ENCODE results near the gene MACROD2.

Gene MACROD2

GRCh38 chr20:15811951-15812350, 1816.6 kb downstream of the MACROD2 start:
- DNase-seq (ENCODE audit: low spot score) (no peak), FAIRE-seq (no peak)

- DNase-seq (ENCODE audit: low spot score), result no peak
- FAIRE-seq, result no peak
These were observed 1817.4 kb downstream of the MACROD2 start for GRCh38 chr20:15812696-15813095.

GRCh38 chr20:15814360-15814759, 1819.0 kb downstream of the MACROD2 start:
- no peak for FAIRE-seq
- DNase-seq (ENCODE audit: low spot score), result no peak

GRCh38 chr20:15814911-15815310, 1819.6 kb downstream of the MACROD2 start:
- FAIRE-seq, result no peak
- peak; percentile 13 for DNase-seq (ENCODE audit: low spot score)

GRCh38 chr20:15817351-15817750, 1822.0 kb downstream of the MACROD2 start:
- FAIRE-seq (no peak), DNase-seq (ENCODE audit: low spot score) (no peak)

DNA sequence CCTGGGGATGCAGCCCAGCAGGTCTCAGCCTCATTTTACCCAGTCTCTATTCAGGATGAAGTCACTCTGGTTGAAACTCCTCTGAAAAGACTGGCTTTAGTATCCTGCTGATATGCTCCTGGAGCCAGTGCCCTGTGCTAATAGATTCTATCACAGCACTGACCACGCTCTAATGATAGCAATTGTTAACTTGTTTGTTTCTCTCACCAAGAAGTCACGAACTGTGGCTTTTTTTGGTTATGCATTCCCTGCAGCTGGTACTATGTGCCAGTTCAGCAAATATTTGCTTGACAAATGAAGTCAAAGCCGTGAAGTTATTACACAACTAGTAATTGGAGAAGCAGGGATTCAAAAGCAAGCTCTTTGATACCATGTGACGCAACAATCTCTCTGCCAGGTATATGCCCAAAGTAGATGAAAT, 1823.3 kb downstream of the MACROD2 start:
- DNase-seq (ENCODE audit: low spot score), result no peak
- FAIRE-seq, result no peak

GRCh38 chr20:15823718-15824117, 1828.4 kb downstream of the MACROD2 start:
- no peak for FAIRE-seq
- no peak for DNase-seq (ENCODE audit: low spot score)

GRCh38 chr20:15827628-15828027, 1832.3 kb downstream of the MACROD2 start:
- FAIRE-seq (no peak), DNase-seq (ENCODE audit: low spot score) (no peak)

- FAIRE-seq (no peak), DNase-seq (ENCODE audit: low spot score) (peak; percentile 11)
These were observed 1835.9 kb downstream of the MACROD2 start for GRCh38 chr20:15831201-15831600.

- FAIRE-seq, result no peak
These were observed 1837.2 kb downstream of the MACROD2 start for GRCh38 chr20:15832512-15832911.

DNA sequence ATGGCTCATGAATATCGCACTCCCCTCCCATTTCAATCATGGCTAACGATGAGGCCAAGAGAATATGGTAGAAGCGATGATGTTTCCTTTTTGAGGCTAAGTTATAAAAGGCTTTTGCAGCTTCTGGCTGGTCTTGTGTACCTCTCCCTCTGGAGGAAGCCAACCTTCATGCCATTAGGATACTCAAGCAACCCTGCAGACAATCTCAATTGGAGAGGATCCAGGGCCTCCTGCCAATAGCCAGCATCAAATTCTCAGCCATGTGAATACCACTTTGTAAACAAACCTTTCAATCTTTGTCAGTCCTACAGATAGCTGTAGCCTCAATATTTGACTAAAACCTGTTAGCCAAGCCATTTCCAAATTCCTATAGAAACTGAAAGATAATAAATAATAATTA, 1839.5 kb downstream of the MACROD2 start:
- FAIRE-seq, result no peak
- DNase-seq (ENCODE audit: low spot score), result peak; percentile 16

More at GRCh38 chr20:15832512-15832911, 1837.2 kb downstream of the MACROD2 start:
- no peak for DNase-seq (ENCODE audit: low spot score)

DNA sequence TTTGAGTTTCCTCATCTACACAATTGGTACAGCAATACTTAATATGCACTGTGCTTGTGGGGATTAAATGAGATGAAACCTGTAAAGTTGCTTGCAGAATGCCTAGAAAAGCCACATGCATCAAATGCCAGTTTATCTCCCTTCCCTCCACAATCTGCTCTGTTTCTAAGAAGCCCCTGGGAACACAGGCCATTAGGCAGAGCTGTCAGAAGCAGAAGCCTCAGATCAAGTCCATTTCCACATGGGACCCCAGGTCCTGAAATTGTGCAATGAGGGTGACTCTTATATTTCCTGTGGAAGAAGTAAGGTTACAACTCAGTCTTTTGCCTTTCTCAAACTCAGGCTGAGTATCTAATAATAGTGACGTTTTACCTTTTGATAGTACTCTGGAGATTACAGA, 1840.5 kb downstream of the MACROD2 start:
- FAIRE-seq (no peak), DNase-seq (ENCODE audit: low spot score) (no peak)

- no peak for FAIRE-seq
- peak; percentile 18 for DNase-seq (ENCODE audit: low spot score)
These were observed 1841.3 kb downstream of the MACROD2 start for GRCh38 chr20:15836634-15837033.

GRCh38 chr20:15837563-15837962, 1842.2 kb downstream of the MACROD2 start:
- no peak for DNase-seq (ENCODE audit: low spot score)
- FAIRE-seq, result no peak

- no peak for DNase-seq (ENCODE audit: low spot score)
- FAIRE-seq, result no peak
These were observed 1843.2 kb downstream of the MACROD2 start for GRCh38 chr20:15838466-15838865.

GRCh38 chr20:15840636-15841301, 1845.5 kb downstream of the MACROD2 start:
- DNase-seq (ENCODE audit: low spot score), result no peak
- no peak for FAIRE-seq

DNA sequence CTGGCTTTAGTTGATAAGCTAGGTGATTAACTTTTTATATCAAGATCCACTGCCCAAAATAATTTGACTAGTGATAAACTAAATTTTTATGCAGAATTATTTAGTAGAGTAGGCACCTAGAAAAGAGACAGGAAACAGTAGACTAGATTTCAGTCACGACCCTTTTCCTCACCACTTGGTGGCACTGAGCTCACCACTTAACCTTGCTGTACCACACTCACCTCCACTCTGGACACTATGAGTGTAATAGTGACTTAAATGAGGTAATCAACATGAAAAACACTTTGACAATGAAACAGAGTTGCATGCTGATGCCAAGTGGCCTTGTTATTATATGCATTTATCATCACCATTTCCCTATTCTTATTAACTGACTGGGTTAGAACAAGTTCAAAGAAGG, 1847.6 kb downstream of the MACROD2 start:
- no peak for FAIRE-seq
- DNase-seq (ENCODE audit: low spot score), result no peak

GRCh38 chr20:15843777-15844176, 1848.5 kb downstream of the MACROD2 start:
- FAIRE-seq, result no peak
- no peak for DNase-seq (ENCODE audit: low spot score)

GRCh38 chr20:15847196-15847784, 1852.0 kb downstream of the MACROD2 start:
- no peak for FAIRE-seq
- DNase-seq (ENCODE audit: low spot score), result no peak

DNA sequence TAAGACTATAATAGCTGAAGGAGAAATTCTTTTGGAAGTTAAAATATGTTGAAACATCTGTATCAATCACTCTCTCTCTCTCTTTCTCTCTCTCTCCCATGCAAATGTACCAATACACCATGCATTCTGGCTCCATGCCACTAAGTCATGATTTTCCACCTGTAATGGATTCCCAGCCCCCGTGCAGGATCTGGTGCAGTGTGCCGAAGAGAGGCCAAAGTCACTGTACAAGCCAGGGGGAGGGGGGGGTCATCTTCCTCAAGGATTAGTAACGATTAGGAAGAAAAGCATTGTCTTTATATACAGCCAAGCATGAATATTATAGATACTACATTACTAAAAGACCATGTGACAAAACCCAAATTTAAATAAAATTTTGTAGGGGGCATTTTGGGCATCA, 1852.8 kb downstream of the MACROD2 start:
- FAIRE-seq, result no peak

DNA sequence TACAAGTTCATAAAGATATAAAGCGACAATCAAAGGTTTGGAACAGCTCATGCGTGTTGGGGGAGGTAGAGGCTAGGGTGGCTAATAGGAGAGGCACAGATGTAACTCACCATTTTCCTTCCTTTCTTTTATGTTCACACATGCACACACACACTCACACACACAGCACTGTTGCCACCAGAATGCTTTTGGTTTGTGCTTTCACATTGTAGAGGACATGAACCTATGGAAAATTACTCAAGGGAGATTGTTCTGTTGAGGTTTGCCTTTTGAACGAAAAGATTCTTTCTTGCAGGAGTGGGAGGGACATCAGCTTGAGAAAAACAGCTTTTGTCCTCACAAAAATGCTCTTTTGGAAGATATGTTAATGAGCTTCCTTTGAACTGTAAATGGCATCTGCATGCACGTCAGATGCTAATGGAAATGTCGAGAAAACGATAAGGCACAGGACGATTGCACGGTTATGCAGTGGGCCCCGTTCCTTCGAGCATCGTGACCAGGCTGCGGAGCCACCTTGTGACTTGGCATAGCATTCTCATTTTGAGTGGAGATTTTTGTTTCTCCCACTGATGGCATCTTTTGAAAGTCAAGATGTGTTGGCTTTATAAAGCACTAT, 1853.8 kb downstream of the MACROD2 start:
- DNase-seq (ENCODE audit: low spot score) (no peak), FAIRE-seq (no peak)

More for the DNA sequence above, 1852.8 kb downstream of the MACROD2 start:
- DNase-seq (ENCODE audit: low spot score), result no peak

DNA sequence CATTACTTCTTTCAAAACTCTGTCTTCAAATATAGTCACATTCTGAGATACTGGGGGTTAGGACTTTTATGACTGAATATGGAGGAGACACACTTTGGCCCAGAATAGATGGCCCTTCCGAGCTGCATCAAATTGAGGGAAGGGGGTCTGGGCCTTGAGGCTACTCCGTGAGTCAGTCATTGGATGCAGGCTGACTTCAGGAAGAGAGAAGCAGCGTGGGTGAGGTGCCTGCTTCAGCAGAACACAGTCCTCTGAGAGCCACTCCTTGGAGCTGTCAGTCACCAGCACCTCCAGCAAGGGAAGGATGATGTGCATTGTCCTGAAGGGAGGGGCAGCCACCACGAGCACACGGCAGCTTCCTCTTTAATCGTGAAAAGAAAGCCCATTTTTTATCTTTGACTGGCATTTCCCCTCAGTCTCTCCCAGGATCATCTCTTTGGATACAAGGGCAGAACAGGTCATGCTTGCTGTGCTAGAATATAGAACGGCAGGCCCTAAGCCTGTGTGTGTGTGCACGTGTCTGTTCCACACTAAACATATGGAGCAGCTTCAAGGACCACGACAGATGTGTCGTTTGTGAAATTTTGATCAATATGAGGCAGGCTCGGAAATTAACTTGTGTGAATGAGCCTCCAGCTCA, 1856.4 kb downstream of the MACROD2 start:
- no peak for DNase-seq (ENCODE audit: low spot score)
- FAIRE-seq, result no peak
